NT2/D1 (cell line): ENCODE measurements around the gene UGT8.
"Not testable (repeated sequence)": the region's sequence is repeated elsewhere in the genome, so short reads cannot be mapped to it uniquely, and the experiment has no call there.

ENCODE experiments used
- DNase-seq: peaks from one replicate; pipeline ENCODE4 v3.0.0-alpha.2; 2011; ENCODE audit warnings: low read depth, low spot score
- H3K27me3 ChIP-seq: 2 replicates; pipeline ENCODE4 v1.6.0; 2011; ENCODE audit warnings: mild to moderate bottlenecking; ENCODE audit not compliant: insufficient read length, insufficient read depth
- H3K36me3 ChIP-seq: 2 replicates; pipeline ENCODE4 v1.6.1; 2011; ENCODE audit warnings: mild to moderate bottlenecking, low read length, mixed read lengths; ENCODE audit not compliant: insufficient read depth, insufficient read length
- H3K4me1 ChIP-seq: 2 replicates; pipeline ENCODE4 v1.5.1; 2011; ENCODE audit not compliant: insufficient read depth, insufficient read length
- H3K4me3 ChIP-seq: 2 replicates; pipeline ENCODE4 v1.5.1; 2011; ENCODE audit warnings: low read depth; ENCODE audit not compliant: insufficient read length
- H3K9ac ChIP-seq: 2 replicates; pipeline ENCODE4 v1.6.0; 2011; ENCODE audit warnings: low read depth; ENCODE audit not compliant: insufficient read length
- H3K9me3 ChIP-seq: 2 replicates; pipeline ENCODE4 v1.5.1; 2011; ENCODE audit warnings: mild to moderate bottlenecking, low read length; ENCODE audit not compliant: insufficient read depth
- SUZ12 ChIP-seq: IDR thresholded peaks from 2 replicates; pipeline ENCODE4 v1.6.1; 2011; ENCODE audit not compliant: insufficient read length, insufficient read depth; ENCODE audit errors: extremely low read depth
- YY1 ChIP-seq: IDR thresholded peaks from 2 replicates; pipeline ENCODE4 v1.6.1; 2011; ENCODE audit not compliant: insufficient read length, insufficient read depth
- ZNF274 ChIP-seq: IDR thresholded peaks from 2 replicates; pipeline ENCODE4 v1.6.1; 2011; ENCODE audit warnings: mild to moderate bottlenecking, low read depth, low read length

Gene UGT8

GRCh38 chr4:114577386-114577785 is 21.2 kb upstream of the UGT8 start:
- H3K27me3 ChIP-seq, result no peaks in the 10 kb centered on the region
- DNase-seq, result no peak
- TF ChIP-seq YY1 (no peak), SUZ12 (no peak), ZNF274 (no peak)
- no peaks in the 10 kb centered on the region; the same call in 1 of the 2 replicates for H3K9me3 ChIP-seq
- no peaks in the 10 kb centered on the region for H3K36me3 ChIP-seq
- no peaks in the 10 kb centered on the region for H3K4me1 ChIP-seq
- no peak overlapping the region for H3K4me3 ChIP-seq
- no peak overlapping the region for H3K9ac ChIP-seq

- Histone ChIP-seq H3K27me3 (no peaks in the 10 kb centered on the region), H3K36me3 (no peaks in the 10 kb centered on the region), H3K4me3 (no peak overlapping the region), H3K9ac (no peak overlapping the region), H3K4me1 (no peaks in the 10 kb centered on the region), H3K9me3 (no peaks in the 10 kb centered on the region)
- no peak for DNase-seq
- no peak for TF ChIP-seq SUZ12
- TF ChIP-seq ZNF274, result no peak
- TF ChIP-seq YY1, result no peak
These were observed 16.0 kb upstream of the UGT8 start for GRCh38 chr4:114582621-114583020.

- H3K9me3 ChIP-seq, result no peaks in the 10 kb centered on the region
- DNase-seq, result no peak
- no peak overlapping the region for H3K4me3 ChIP-seq
- no peaks in the 10 kb centered on the region for H3K36me3 ChIP-seq
- no peak overlapping the region for H3K9ac ChIP-seq
- TF ChIP-seq YY1 (no peak), SUZ12 (no peak)
- no peaks in the 10 kb centered on the region for H3K27me3 ChIP-seq
- no peaks in the 10 kb centered on the region for H3K4me1 ChIP-seq
These were observed 10.3 kb upstream of the UGT8 start for GRCh38 chr4:114588305-114588704.

- not testable (repeated sequence) for H3K4me1 ChIP-seq, H3K27me3 ChIP-seq, H3K9me3 ChIP-seq, H3K4me3 ChIP-seq, H3K9ac ChIP-seq, DNase-seq, H3K36me3 ChIP-seq
These were observed 8.2 kb upstream of the UGT8 start for GRCh38 chr4:114590360-114590759.

- no peak for TF ChIP-seq YY1
- TF ChIP-seq ZNF274, result no peak
- TF ChIP-seq SUZ12, result no peak
- no peaks in the 10 kb centered on the region for H3K36me3 ChIP-seq
These were observed 5.1 kb upstream of the UGT8 start for GRCh38 chr4:114593526-114593925.

GRCh38 chr4:114595207-114595606 is 3.4 kb upstream of the UGT8 start:
- Histone ChIP-seq H3K4me1 (no peaks in the 10 kb centered on the region), H3K4me3 (no peak overlapping the region), H3K9ac (no peak overlapping the region), H3K27me3 (peaks cover 25% of the 10 kb centered on the region), H3K36me3 (no peaks in the 10 kb centered on the region), H3K9me3 (peaks cover 10% of the 10 kb centered on the region)
- no peak for DNase-seq
- no peak for TF ChIP-seq SUZ12
- TF ChIP-seq ZNF274, result no peak
- TF ChIP-seq YY1, result no peak

More at GRCh38 chr4:114593526-114593925, 5.1 kb upstream of the UGT8 start:
- no peak for DNase-seq
- Histone ChIP-seq H3K9ac (no peak overlapping the region), H3K27me3 (peaks cover 14% of the 10 kb centered on the region), H3K9me3 (peaks cover 10% of the 10 kb centered on the region), H3K4me3 (no peak overlapping the region), H3K4me1 (no peaks in the 10 kb centered on the region)

GRCh38 chr4:114595921-114596320 is 2.7 kb upstream of the UGT8 start:
- no peak for DNase-seq
- Histone ChIP-seq H3K4me3 (no peak overlapping the region), H3K9ac (no peak overlapping the region), H3K9me3 (peaks cover 10% of the 10 kb centered on the region), H3K27me3 (peaks cover 32% of the 10 kb centered on the region), H3K4me1 (no peaks in the 10 kb centered on the region), H3K36me3 (no peaks in the 10 kb centered on the region)
- TF ChIP-seq YY1, result no peak
- TF ChIP-seq ZNF274, result no peak
- no peak for TF ChIP-seq SUZ12

- Histone ChIP-seq H3K36me3 (no peaks in the 10 kb centered on the region), H3K27me3 (peaks cover 35% of the 10 kb centered on the region), H3K9ac (no peak overlapping the region), H3K4me3 (peak overlapping the region; percentile 64), H3K4me1 (no peaks in the 10 kb centered on the region), H3K9me3 (peaks cover 10% of the 10 kb centered on the region)
- no peak for DNase-seq
- TF ChIP-seq ZNF274 (no peak), YY1 (no peak), SUZ12 (no peak)
These were observed 1.0 kb upstream of the UGT8 start for GRCh38 chr4:114597410-114598115.
